ENCODE measurements around the gene SMIM8.

DNA sequence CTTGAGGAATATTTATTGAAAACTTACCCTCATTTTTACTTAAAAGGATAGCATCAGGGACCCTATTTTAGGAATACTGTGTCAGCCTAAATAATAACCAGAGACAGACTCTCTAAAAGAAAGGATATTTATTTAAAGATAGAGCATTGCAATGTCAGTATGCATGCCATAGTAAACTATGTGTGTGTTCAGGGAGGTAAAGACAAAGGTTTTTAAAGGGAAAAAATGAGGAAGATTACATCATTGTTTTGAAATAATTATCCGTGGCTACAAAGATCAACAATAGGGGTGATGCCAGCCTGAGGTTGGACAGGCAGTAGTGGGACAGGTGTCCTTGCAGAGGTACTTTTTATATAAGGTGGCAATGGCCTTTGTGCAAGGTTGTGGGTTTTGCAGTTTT is 61.6 kb downstream of the SMIM8 start:
- TF ChIP-seq EZH2phosphoT487 (IDR thresholded peaks at IDR 0.05), result no peak
- TF ChIP-seq, protein P1, sequence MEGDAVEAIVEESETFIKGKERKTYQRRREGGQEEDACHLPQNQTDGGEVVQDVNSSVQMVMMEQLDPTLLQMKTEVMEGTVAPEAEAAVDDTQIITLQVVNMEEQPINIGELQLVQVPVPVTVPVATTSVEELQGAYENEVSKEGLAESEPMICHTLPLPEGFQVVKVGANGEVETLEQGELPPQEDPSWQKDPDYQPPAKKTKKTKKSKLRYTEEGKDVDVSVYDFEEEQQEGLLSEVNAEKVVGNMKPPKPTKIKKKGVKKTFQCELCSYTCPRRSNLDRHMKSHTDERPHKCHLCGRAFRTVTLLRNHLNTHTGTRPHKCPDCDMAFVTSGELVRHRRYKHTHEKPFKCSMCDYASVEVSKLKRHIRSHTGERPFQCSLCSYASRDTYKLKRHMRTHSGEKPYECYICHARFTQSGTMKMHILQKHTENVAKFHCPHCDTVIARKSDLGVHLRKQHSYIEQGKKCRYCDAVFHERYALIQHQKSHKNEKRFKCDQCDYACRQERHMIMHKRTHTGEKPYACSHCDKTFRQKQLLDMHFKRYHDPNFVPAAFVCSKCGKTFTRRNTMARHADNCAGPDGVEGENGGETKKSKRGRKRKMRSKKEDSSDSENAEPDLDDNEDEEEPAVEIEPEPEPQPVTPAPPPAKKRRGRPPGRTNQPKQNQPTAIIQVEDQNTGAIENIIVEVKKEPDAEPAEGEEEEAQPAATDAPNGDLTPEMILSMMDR (IDR thresholded peaks at IDR 0.05), result no peak
- TF ChIP-seq EZH2 (IDR thresholded peaks at IDR 0.05), result no peak

Data from neural progenitor cell (in vitro differentiated cells).